Mesenchymal stem cell (in vitro differentiated cells and primary cell): ENCODE data around the gene SMAD1.

Source experiments
- DNase-seq: peaks from one replicate; pipeline ENCODE4 v3.0.0-alpha.2; 2013
- H2AFZ ChIP-seq: one replicate; pipeline ENCODE4 v1.6.1; 2013; ENCODE audit warnings: low read depth, mild to moderate bottlenecking, control low read depth, inconsistent platforms, low read length, moderate library complexity
- H2AK5ac ChIP-seq: 2 replicates; pipeline ENCODE4 v1.6.1; 2013; ENCODE audit warnings: low read length, moderate library complexity, mild to moderate bottlenecking, inconsistent platforms; ENCODE audit not compliant: severe bottlenecking
- H2BK120ac ChIP-seq: one replicate; pipeline ENCODE4 v1.6.1; 2013; ENCODE audit warnings: low read depth, mild to moderate bottlenecking, inconsistent platforms, low read length, moderate library complexity
- H2BK12ac ChIP-seq, 2 experiments: one replicate each; pipeline ENCODE4 v1.6.1; 2013; ENCODE audit warnings: inconsistent platforms in 2 of 2, low read length in 2 of 2, mild to moderate bottlenecking in 2 of 2, moderate library complexity in 2 of 2, control low read depth in 1 of 2
- H2BK15ac ChIP-seq: one replicate; pipeline ENCODE4 v1.6.1; 2013; ENCODE audit warnings: mild to moderate bottlenecking, low read depth, inconsistent platforms; ENCODE audit not compliant: poor library complexity, severe bottlenecking
- H2BK5ac ChIP-seq: 2 replicates; pipeline ENCODE4 v1.6.1; 2013; ENCODE audit warnings: low read depth, mild to moderate bottlenecking, low read length, control low read depth, inconsistent platforms; ENCODE audit not compliant: poor library complexity, severe bottlenecking
- H3K14ac ChIP-seq, 2 experiments: one replicate each; pipeline ENCODE4 v1.6.1; 2013; ENCODE audit warnings: inconsistent platforms in 2 of 2, low read length in 2 of 2, control low read depth in 1 of 2, mild to moderate bottlenecking in 1 of 2, moderate library complexity in 1 of 2
- H3K18ac ChIP-seq, 2 experiments: one replicate each; pipeline ENCODE4 v1.6.1; 2013; ENCODE audit warnings: inconsistent platforms in 2 of 2, low read length in 2 of 2, control low read depth in 1 of 2, low read depth in 1 of 2, mild to moderate bottlenecking in 1 of 2
- H3K23ac ChIP-seq, 2 experiments: one replicate each; pipeline ENCODE4 v1.6.1; 2013; ENCODE audit warnings: inconsistent platforms in 2 of 2, low read length in 2 of 2, mild to moderate bottlenecking in 2 of 2, moderate library complexity in 2 of 2, control low read depth in 1 of 2
- H3K27ac ChIP-seq: 2 replicates; pipeline ENCODE4 v1.5.1; 2013; ENCODE audit warnings: mild to moderate bottlenecking, moderate library complexity, low read length, control low read depth, inconsistent platforms; ENCODE audit not compliant: poor library complexity, severe bottlenecking
- H3K27me3 ChIP-seq, 2 experiments: 2 replicates each; pipeline versions ENCODE4 v1.6.1 to v1.7.0; 2013; ENCODE audit warnings: low read length in 2 of 2, mild to moderate bottlenecking in 2 of 2, moderate library complexity in 2 of 2, control low read depth in 1 of 2, inconsistent platforms in 1 of 2; ENCODE audit not compliant: control insufficient read depth in 1 of 2, insufficient read depth in 1 of 2
- H3K36me3 ChIP-seq, 2 experiments: 2 replicates each; pipeline versions ENCODE4 v1.6.1 to v1.7.0; 2013; ENCODE audit warnings: low read length in 2 of 2, control low read depth in 1 of 2, inconsistent platforms in 1 of 2, low read depth in 1 of 2, mild to moderate bottlenecking in 1 of 2; ENCODE audit not compliant: insufficient read depth in 2 of 2, control insufficient read depth in 1 of 2
- H3K4ac ChIP-seq, 2 experiments: one replicate each; pipeline ENCODE4 v1.6.1; 2013; ENCODE audit warnings: inconsistent platforms in 2 of 2, low read length in 2 of 2, mild to moderate bottlenecking in 2 of 2, moderate library complexity in 2 of 2, control low read depth in 1 of 2, low read depth in 1 of 2
- H3K4me1 ChIP-seq: 2 replicates; pipeline ENCODE4 v1.6.1; 2013; ENCODE audit warnings: low read depth, low read length, control low read depth; ENCODE audit not compliant: control insufficient read depth, insufficient read depth
- H3K4me2 ChIP-seq: 2 replicates; pipeline ENCODE4 v1.6.1; 2013; ENCODE audit warnings: low read length, mild to moderate bottlenecking, inconsistent platforms; ENCODE audit not compliant: poor library complexity, severe bottlenecking
- H3K4me3 ChIP-seq, 2 experiments: 2 replicates each; pipeline versions ENCODE4 v1.5.1 to v1.7.0; 2013; ENCODE audit warnings: low read length in 2 of 2, mild to moderate bottlenecking in 2 of 2, control low read depth in 1 of 2, low read depth in 1 of 2; ENCODE audit not compliant: insufficient read depth in 1 of 2
- H3K79me1 ChIP-seq: replicated peaks from 2 replicates; pipeline ENCODE4 v1.6.1; 2013; ENCODE audit warnings: mild to moderate bottlenecking, control low read depth, low read length, inconsistent platforms; ENCODE audit not compliant: poor library complexity, severe bottlenecking
- H3K9ac ChIP-seq: 2 replicates; pipeline ENCODE4 v1.7.0; 2013; ENCODE audit warnings: mild to moderate bottlenecking, low read length, moderate library complexity
- H3K9me3 ChIP-seq: 2 replicates; pipeline ENCODE4 v1.7.0; 2013; ENCODE audit warnings: mild to moderate bottlenecking, low read length; ENCODE audit not compliant: control insufficient read depth
- H4K8ac ChIP-seq: one replicate; pipeline ENCODE4 v1.6.1; 2013; ENCODE audit warnings: inconsistent platforms, mild to moderate bottlenecking, low read length, moderate library complexity
- H4K91ac ChIP-seq: one replicate; pipeline ENCODE4 v1.6.1; 2013; ENCODE audit warnings: mild to moderate bottlenecking, low read length, inconsistent platforms
- WGBS: methylation state at CpG from one replicate; pipeline ENCODE4 v1.1.7; 2013; ENCODE audit warnings: mixed read lengths; 5-methylcytosine and 5-hydroxymethylcytosine counted together

The SMAD1 gene

DNA sequence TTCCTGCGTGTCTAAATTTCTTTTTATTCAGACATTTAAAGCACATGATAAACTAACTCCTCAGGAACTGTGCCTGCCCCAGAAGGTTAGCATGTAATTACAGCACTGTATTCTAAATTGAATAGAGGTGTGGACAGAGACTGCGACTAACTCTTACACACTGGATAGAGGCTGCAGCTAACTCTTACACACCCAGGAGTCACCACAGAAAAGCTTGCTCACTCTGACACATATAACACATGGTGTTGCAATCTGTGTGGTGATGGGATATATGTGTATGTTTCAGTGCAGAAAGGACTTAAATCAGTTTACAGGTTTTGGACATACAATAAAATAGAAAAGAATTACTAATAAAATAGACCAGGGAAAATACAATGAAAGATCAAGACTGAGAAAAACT, 41.5 kb downstream of the SMAD1 start:
- Histone ChIP-seq H3K36me3 (peaks cover 3 to 6% of the 10 kb centered on the region in 2 experiments), H2AK5ac (no peak overlapping the region), H2AFZ (no peak overlapping the region), H3K9ac (no peak overlapping the region), H3K14ac (no peak overlapping the region), H2BK15ac (no peak overlapping the region), H3K79me1 (peaks cover 16% of the 10 kb centered on the region), H3K4ac (no peak overlapping the region), H3K18ac (no peak overlapping the region), H2BK120ac (no peak overlapping the region), H3K9me3 (no peaks in the 10 kb centered on the region), H2BK12ac (no peak overlapping the region), H3K4me1 (peaks cover 2% of the 10 kb centered on the region), H3K4me2 (no peak overlapping the region), H2BK5ac (no peak overlapping the region), H3K27ac (no peak overlapping the region), H4K91ac (no peak overlapping the region), H4K8ac (no peak overlapping the region), H3K27me3 (no peaks in the 10 kb centered on the region), H3K23ac (no peak overlapping the region), H3K4me3 (no peak overlapping the region)
- DNase-seq: no peak
- WGBS: no CpG with 5 or more reads among the region's 2 CpGs

DNA sequence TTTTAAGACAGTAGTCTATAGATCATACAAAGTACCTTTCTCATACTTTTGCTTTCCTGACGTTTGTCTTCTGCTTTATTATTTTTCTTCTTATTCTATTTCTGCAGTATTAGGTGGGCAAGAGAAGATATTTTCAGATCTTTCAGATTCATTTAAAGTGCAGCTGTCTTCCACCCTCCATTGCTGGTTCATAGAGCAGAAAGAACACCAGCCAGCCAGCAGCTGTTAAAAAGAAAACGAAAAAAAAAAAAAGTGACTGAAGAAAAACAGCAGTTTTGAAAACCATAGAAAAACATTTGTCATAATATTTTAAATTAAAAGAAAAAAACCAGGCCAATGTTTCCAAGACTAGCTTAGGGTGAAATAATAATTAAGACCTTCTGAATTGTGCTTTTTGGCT, 42.9 kb downstream of the SMAD1 start:
- no peak overlapping the region for H4K91ac ChIP-seq
- WGBS: no CpG with 5 or more reads among the region's 2 CpGs

DNA sequence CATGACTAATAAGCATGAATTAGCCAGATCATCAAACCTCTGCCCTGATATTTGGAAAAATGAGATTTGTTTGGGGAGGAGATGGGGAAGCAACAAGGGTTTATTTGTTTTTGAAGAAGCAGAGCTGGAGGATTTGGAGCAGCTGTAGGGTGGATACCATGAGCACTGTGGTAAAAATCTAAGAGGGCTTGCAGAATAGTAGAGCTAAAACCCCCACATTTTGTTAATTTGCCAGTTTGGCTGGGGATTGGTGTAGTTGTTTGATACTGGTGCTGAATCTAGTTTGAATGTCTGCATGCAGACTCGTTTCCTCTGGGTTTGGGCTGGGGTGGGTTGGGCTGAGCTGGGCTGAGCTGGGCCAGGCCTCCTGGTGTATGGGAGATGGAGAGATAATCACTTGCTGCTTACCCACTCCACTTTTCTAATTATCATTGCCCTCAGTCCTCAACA, 43.7 kb downstream of the SMAD1 start:
- Histone ChIP-seq H2AFZ (no peak overlapping the region), H3K36me3 (peaks cover 3% of the 10 kb centered on the region in 2 experiments), H3K4me3 (peak overlapping the region in 1 of 2 experiments; percentile 13), H3K4me1 (peaks cover 4% of the 10 kb centered on the region), H2AK5ac (no peak overlapping the region), H4K91ac (no peak overlapping the region), H2BK15ac (no peak overlapping the region), H2BK120ac (no peak overlapping the region), H2BK12ac (no peak overlapping the region), H3K4ac (no peak overlapping the region), H4K8ac (no peak overlapping the region), H3K79me1 (peaks cover 21% of the 10 kb centered on the region), H3K27me3 (no peaks in the 10 kb centered on the region), H3K14ac (no peak overlapping the region), H3K18ac (peak overlapping the region in 1 of 2 experiments; percentile 48), H3K27ac (no peak overlapping the region), H3K9ac (peak overlapping the region; percentile 53), H3K23ac (no peak overlapping the region), H2BK5ac (no peak overlapping the region), H3K9me3 (no peaks in the 10 kb centered on the region), H3K4me2 (no peak overlapping the region)
- DNase-seq: no peak
- no CpG with 5 or more reads among the region's 1 CpG for WGBS

More for the DNA sequence above, 42.9 kb downstream of the SMAD1 start:
- H2BK120ac ChIP-seq: no peak overlapping the region
- no peak overlapping the region for H3K4ac ChIP-seq
- no peak for DNase-seq
- H3K23ac ChIP-seq: no peak overlapping the region
- no peak overlapping the region for H2BK5ac ChIP-seq
- peaks cover 22% of the 10 kb centered on the region for H3K79me1 ChIP-seq
- no peak overlapping the region for H2AFZ ChIP-seq
- H3K4me2 ChIP-seq: no peak overlapping the region
- no peak overlapping the region for H2AK5ac ChIP-seq
- H3K14ac ChIP-seq: no peak overlapping the region
- no peaks in the 10 kb centered on the region for H3K9me3 ChIP-seq
- no peak overlapping the region for H2BK15ac ChIP-seq
- H3K27me3 ChIP-seq: no peaks in the 10 kb centered on the region
- H3K36me3 ChIP-seq: peaks cover 3 to 6% of the 10 kb centered on the region in 2 experiments
- H3K27ac ChIP-seq: no peak overlapping the region
- no peak overlapping the region for H3K18ac ChIP-seq
- no peak overlapping the region for H4K8ac ChIP-seq
- H3K4me3 ChIP-seq: peak overlapping the region in 1 of 2 experiments; percentile 13
- H3K4me1 ChIP-seq: peaks cover 4% of the 10 kb centered on the region
- H3K9ac ChIP-seq: peak overlapping the region; percentile 53
- H2BK12ac ChIP-seq: no peak overlapping the region

DNA sequence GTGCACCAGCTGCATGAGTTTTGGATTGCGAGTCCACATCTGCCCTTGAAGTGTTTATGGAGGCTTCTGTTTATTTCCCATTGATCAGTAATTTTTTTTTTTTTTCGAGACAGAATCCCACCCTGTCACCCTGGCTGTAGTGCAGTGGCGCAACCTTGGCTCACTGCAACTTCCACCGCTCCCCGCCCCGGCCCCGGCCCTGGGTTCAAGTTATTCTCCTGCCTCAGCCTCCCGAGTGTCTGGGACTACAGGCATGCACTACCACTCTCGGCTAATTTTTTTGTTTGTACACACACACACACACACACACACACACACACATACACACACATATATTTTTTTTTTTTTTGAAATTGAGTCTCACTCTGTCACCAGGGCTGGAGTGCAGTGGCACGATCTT, 46.1 kb downstream of the SMAD1 start:
- H3K4me2 ChIP-seq: no peak overlapping the region
- H3K36me3 ChIP-seq: peaks cover 0 to 5% of the 10 kb centered on the region in 2 experiments
- no peak for DNase-seq
- H3K23ac ChIP-seq: no peak overlapping the region
- H3K9me3 ChIP-seq: no peaks in the 10 kb centered on the region
- no peaks in the 10 kb centered on the region for H3K27me3 ChIP-seq
- no peak overlapping the region for H3K27ac ChIP-seq
- H3K4me3 ChIP-seq: no peak overlapping the region
- H2AFZ ChIP-seq: no peak overlapping the region
- H4K8ac ChIP-seq: no peak overlapping the region
- peaks cover 33% of the 10 kb centered on the region for H3K79me1 ChIP-seq
- no peak overlapping the region for H3K4ac ChIP-seq
- 96% methylated on average over 10 of the region's 10 CpGs for WGBS
- no peak overlapping the region for H2BK120ac ChIP-seq
- H3K14ac ChIP-seq: no peak overlapping the region
- no peak overlapping the region for H2BK5ac ChIP-seq
- H2BK15ac ChIP-seq: no peak overlapping the region
- H3K4me1 ChIP-seq: peaks cover 9% of the 10 kb centered on the region
- no peak overlapping the region for H4K91ac ChIP-seq
- no peak overlapping the region for H2BK12ac ChIP-seq
- no peak overlapping the region for H3K18ac ChIP-seq
- H2AK5ac ChIP-seq: no peak overlapping the region
- no peak overlapping the region for H3K9ac ChIP-seq
